Uterus (tissue), 4 donors: ENCODE results near the gene SNX8. TPM values are rescaled to one million over a fixed set of nuclear protein-coding genes. Genes with fewer than 3 reads are reported as not detected.

Experiments
- DNase-seq, 2 donors: peaks; one replicate each; pipeline ENCODE4 v3.0.0-alpha.2; 2019 to 2020
- H3K27ac ChIP-seq, 2 donors: fragments of 200-600 bp; sonication (generic); 1 replicate in 1 of 2; 2 replicates in 1 of 2; pipeline ENCODE4 v1.5.1; 2016 to 2018
- H3K27me3 ChIP-seq, 2 donors: fragments of 200-600 bp; sonication (generic); one replicate each; pipeline ENCODE4 v1.5.1; 2018 to 2019; ENCODE audit warnings: control low read depth in 1 of 2
- H3K36me3 ChIP-seq, 2 donors: fragments of 200-600 bp; sonication (generic); one replicate each; pipeline ENCODE4 v1.5.1; 2019; ENCODE audit warnings: control low read depth in 1 of 2
- H3K4me1 ChIP-seq, 2 donors: fragments of 200-600 bp; sonication (generic); one replicate each; pipeline ENCODE4 v1.5.1; 2018 to 2019; ENCODE audit warnings: control low read depth in 1 of 2
- H3K4me3 ChIP-seq, 2 donors: fragments of 200-600 bp; sonication (generic); 1 replicate in 1 of 2; 2 replicates in 1 of 2; pipeline ENCODE4 v1.5.1; 2018 to 2019; ENCODE audit warnings: mild to moderate bottlenecking in 1 of 2
- H3K9me3 ChIP-seq, 2 donors: fragments of 200-600 bp; sonication (generic); one replicate each; pipeline ENCODE4 v1.5.1; 2019; ENCODE audit warnings: control low read depth in 1 of 2
- POLR2A ChIP-seq, 2 donors: fragments of 450-650 bp; IDR thresholded peaks; one replicate each; pipeline ENCODE4 v1.6.1; 2016; ENCODE audit warnings: antibody characterized with exemption in 2 of 2, mild to moderate bottlenecking in 1 of 2, moderate library complexity in 1 of 2
- intact Hi-C: fragments of 100-400 bp; cut with DNase I; formaldehyde crosslinking; loops from one replicate; pipeline ENCODE4 v1.15.1; 2023; ENCODE audit warnings: low total_unique reads
- total RNA-seq, 4 donors: library from RNA; depleted of rRNA in 3 of 4; stranded (reverse); fragments of >200 nt in 3 of 4; gene quantifications; one replicate each; pipeline versions ENCODE4 v1.1.0 to v1.2.4, GENCODE V29; 2014 to 2023
- TF ChIP-seq, protein P1 (sequence below), 4 experiments: fragments of 200-600 bp in 2 of 4; fragments of 450-650 bp in 2 of 4; sonication (generic) in 2 of 4; IDR thresholded peaks; one replicate each; pipeline ENCODE4 v1.5.1; 2016 to 2019; ENCODE audit warnings: antibody characterized with exemption in 4 of 4, mild to moderate bottlenecking in 2 of 4, moderate library complexity in 1 of 4
- donor health status: DM: yes; HTN: yes; CAD: no.

The SNX8 gene
- total RNA-seq, 4 donors from 2014 or later, result 0.29 to 75.3 (median 30.5) TPM

DNA sequence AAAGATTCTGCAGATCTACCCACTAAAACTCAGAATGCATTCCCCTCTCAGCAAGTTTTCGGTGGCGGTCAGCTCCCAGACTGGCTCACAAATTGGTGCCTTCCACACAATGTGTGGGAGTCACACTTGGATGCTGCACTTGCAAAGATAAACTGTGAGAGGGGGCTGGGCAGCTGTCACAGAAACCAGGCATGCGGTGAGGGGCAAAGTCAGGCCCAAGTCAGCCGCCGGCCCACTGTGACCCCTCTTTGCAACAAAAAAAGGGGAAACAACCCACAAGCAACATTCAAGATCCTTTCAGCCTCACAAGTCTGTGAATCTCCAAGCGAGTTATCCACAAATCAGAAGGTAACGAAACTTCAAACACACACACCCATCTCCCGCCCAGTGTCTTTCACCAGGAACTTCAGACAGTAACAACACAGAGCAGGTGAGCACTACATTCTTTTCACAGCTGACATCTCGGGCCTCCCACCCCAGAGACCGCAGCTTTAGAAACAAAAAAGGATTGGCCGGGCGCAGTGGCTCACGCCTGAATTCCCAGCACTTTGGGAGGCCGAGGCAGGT lies 32.0 kb downstream of the SNX8 start:
- Histone ChIP-seq H3K4me3 (peak overlapping the region in 1 of 2 donors; percentile 9), H3K9me3 (no peaks in the 10 kb centered on the region), H3K4me1 (peaks cover 0 to 5% of the 10 kb centered on the region in 2 donors), H3K27ac (peak overlapping the region; percentile 76 to 87), H3K27me3 (no peaks in the 10 kb centered on the region), H3K36me3 (no peaks in the 10 kb centered on the region)
- no peak for DNase-seq
- intact Hi-C loops, result no loop called here
- TF ChIP-seq, protein P1, sequence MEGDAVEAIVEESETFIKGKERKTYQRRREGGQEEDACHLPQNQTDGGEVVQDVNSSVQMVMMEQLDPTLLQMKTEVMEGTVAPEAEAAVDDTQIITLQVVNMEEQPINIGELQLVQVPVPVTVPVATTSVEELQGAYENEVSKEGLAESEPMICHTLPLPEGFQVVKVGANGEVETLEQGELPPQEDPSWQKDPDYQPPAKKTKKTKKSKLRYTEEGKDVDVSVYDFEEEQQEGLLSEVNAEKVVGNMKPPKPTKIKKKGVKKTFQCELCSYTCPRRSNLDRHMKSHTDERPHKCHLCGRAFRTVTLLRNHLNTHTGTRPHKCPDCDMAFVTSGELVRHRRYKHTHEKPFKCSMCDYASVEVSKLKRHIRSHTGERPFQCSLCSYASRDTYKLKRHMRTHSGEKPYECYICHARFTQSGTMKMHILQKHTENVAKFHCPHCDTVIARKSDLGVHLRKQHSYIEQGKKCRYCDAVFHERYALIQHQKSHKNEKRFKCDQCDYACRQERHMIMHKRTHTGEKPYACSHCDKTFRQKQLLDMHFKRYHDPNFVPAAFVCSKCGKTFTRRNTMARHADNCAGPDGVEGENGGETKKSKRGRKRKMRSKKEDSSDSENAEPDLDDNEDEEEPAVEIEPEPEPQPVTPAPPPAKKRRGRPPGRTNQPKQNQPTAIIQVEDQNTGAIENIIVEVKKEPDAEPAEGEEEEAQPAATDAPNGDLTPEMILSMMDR (IDR thresholded peaks at IDR 0.05), result no peak
- TF ChIP-seq POLR2A (IDR thresholded peaks at IDR 0.05), result no peak

DNA sequence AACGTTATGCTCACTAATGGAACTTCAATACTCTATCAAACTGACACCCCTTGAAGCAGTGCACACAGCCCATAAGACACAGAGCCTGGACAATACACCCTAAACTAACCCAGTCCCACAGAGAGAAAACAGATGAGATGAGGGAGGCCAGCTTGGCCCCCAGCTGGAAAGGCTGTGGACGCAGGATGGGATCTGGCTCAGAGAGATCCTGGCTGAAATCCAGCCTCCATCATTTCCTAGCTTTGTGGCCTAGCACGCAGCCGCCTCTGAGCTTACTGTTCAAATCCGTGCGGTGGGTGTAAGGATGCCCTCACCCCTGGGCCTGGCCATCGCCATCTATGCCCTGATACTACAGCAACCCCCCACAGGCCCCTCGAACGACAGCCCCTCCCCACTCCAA lies 32.7 kb downstream of the SNX8 start:
- no peaks in the 10 kb centered on the region for H3K27me3 ChIP-seq
- peak overlapping the region in 1 of 2 donors; percentile 9 for H3K4me3 ChIP-seq
- H3K4me1 ChIP-seq, result peaks cover 0 to 5% of the 10 kb centered on the region in 2 donors
- peak; percentile 58 to 64 for DNase-seq
- H3K27ac ChIP-seq, result peak overlapping the region; percentile 76 to 87
- H3K36me3 ChIP-seq, result no peaks in the 10 kb centered on the region
- H3K9me3 ChIP-seq, result no peaks in the 10 kb centered on the region
- TF ChIP-seq, protein P1 (IDR thresholded peaks at IDR 0.05), result no peak
- no peak for TF ChIP-seq POLR2A (IDR thresholded peaks at IDR 0.05)
- intact Hi-C loops, result no loop called here

DNA sequence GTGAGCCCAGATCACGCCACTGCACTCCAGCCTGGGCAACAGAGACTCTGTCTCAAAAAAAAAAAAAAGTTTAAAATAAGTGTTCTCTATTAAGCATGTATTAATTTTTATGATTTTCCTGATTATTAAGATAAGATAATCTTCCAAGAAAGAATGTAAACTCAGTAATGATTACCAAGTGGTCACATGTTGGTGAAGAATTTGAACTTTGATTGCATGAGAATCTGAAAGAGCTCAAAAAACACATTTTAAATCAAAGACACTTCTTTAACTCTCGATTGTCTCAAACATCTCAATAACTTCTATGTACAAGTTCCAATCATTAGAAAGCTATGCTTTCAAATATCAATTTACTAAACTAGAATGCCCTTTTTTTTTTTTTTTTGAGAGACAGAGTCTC lies 33.8 kb downstream of the SNX8 start:
- Histone ChIP-seq H3K4me3 (no peak overlapping the region), H3K9me3 (no peaks in the 10 kb centered on the region), H3K27ac (peak overlapping the region in 1 of 2 donors; percentile 44), H3K36me3 (no peaks in the 10 kb centered on the region), H3K27me3 (no peaks in the 10 kb centered on the region), H3K4me1 (peaks cover 0 to 5% of the 10 kb centered on the region in 2 donors)
- no peak for DNase-seq
- TF ChIP-seq, protein P1 (IDR thresholded peaks at IDR 0.05), result no peak
- no peak for TF ChIP-seq POLR2A (IDR thresholded peaks at IDR 0.05)
- intact Hi-C loops, result no loop called here

DNA sequence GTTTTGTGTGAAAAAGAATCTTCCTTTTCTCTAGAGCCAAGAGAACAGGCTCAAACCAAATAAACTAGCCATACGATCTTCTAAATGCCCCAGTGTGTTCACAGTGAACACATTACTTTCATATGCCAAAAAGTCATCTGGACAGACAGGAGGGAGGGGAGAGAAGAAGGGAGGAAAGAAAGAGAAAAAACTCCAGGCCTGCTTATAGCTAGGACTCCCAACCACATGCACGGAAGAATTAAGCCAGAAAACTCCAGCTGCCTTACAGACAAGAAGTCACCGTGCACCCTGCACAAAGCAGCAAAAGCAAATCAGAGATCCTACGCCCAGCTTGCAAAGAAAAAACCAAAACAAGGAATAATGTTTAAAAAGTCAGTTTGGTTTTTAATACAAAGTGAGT lies 34.3 kb downstream of the SNX8 start:
- Histone ChIP-seq H3K9me3 (no peaks in the 10 kb centered on the region), H3K4me3 (no peak overlapping the region), H3K36me3 (no peaks in the 10 kb centered on the region), H3K27me3 (no peaks in the 10 kb centered on the region), H3K4me1 (peaks cover 0 to 5% of the 10 kb centered on the region in 2 donors), H3K27ac (peak overlapping the region in 1 of 2 donors; percentile 44)
- intact Hi-C loops, result no loop called here
- TF ChIP-seq, protein P1 (IDR thresholded peaks at IDR 0.05), result no peak
- TF ChIP-seq POLR2A (IDR thresholded peaks at IDR 0.05), result no peak
- DNase-seq, result no peak

DNA sequence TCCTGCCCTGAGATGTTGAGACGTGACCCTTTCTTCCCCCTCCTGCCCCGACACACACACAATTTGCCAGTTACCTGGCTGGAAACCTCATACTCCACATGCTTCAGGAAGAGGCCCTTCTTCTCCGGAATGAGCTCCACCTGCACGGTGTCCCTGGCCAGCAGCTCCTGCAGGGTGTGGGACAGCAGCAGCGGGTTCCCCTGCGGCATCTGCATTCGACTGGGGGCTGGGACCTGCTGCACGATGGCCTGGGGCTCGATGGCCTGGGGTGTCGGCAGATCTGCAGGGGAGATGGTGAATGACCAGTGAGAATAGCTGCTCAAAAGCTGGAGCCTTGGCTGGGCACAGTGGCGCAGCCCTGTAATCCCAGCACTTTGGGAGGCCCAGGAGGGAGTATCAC lies 36.2 kb downstream of the SNX8 start:
- H3K4me3 ChIP-seq, result no peak overlapping the region
- DNase-seq, result no peak
- no peaks in the 10 kb centered on the region for H3K36me3 ChIP-seq
- no peaks in the 10 kb centered on the region for H3K9me3 ChIP-seq
- H3K27ac ChIP-seq, result no peak overlapping the region
- peaks cover 0 to 5% of the 10 kb centered on the region in 2 donors for H3K4me1 ChIP-seq
- intact Hi-C loops, result no loop called here
- TF ChIP-seq, protein P1 (IDR thresholded peaks at IDR 0.05), result no peak
- no peak for TF ChIP-seq POLR2A (IDR thresholded peaks at IDR 0.05)
- H3K27me3 ChIP-seq, result no peaks in the 10 kb centered on the region
